Measurements from ENCODE around the gene TMEM270.
"Not testable (repeated sequence)": the region's sequence is repeated elsewhere in the genome, so short reads cannot be mapped to it uniquely, and the experiment has no call there.

TMEM270 gene

GRCh38 chr7:73831834-73832651 is 28.9 kb upstream of the TMEM270 start:
- no peak for DNase-seq (ENCODE audit: low read depth)
- TF ChIP-seq, protein P1, sequence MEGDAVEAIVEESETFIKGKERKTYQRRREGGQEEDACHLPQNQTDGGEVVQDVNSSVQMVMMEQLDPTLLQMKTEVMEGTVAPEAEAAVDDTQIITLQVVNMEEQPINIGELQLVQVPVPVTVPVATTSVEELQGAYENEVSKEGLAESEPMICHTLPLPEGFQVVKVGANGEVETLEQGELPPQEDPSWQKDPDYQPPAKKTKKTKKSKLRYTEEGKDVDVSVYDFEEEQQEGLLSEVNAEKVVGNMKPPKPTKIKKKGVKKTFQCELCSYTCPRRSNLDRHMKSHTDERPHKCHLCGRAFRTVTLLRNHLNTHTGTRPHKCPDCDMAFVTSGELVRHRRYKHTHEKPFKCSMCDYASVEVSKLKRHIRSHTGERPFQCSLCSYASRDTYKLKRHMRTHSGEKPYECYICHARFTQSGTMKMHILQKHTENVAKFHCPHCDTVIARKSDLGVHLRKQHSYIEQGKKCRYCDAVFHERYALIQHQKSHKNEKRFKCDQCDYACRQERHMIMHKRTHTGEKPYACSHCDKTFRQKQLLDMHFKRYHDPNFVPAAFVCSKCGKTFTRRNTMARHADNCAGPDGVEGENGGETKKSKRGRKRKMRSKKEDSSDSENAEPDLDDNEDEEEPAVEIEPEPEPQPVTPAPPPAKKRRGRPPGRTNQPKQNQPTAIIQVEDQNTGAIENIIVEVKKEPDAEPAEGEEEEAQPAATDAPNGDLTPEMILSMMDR (IDR thresholded peaks at IDR 0.05; ENCODE audit: low read depth, low read length) = no peak
- TF ChIP-seq POLR2A (IDR thresholded peaks at IDR 0.05; ENCODE audit: extremely low read depth, insufficient read length) (no peak), MYC (IDR thresholded peaks at IDR 0.05; ENCODE audit: low read depth, low read length) (no peak)
- TF ChIP-seq, protein P2, sequence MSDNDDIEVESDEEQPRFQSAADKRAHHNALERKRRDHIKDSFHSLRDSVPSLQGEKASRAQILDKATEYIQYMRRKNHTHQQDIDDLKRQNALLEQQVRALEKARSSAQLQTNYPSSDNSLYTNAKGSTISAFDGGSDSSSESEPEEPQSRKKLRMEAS (IDR thresholded peaks at IDR 0.05; ENCODE audit: low read depth, low read length) = no peak
- no peak overlapping the region for H3K4me3 ChIP-seq (ENCODE audit: low read depth, low read length)

DNA sequence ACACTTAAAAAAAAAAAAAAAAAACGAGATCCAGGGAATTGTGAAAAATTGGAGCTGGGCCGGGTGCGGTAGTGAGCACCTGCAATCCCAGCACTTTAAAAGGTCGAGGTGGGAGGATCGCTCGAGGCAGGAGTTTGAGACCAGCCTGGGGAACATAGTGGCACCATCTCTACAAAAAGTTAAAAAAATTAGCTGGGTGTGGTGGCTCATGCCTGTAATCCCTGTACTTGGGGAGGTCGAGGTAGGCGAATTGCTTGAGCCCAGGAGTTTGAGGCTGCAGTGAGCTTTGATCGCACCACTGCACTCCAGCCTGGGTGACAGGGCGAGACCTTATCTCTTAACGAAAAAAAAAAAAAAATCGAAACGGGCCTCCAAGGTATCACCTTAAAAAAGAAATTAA is 28.2 kb upstream of the TMEM270 start:
- no peak for TF ChIP-seq POLR2A (IDR thresholded peaks at IDR 0.05; ENCODE audit: extremely low read depth, insufficient read length)
- TF ChIP-seq MYC (IDR thresholded peaks at IDR 0.05; ENCODE audit: low read depth, low read length) = no peak
- TF ChIP-seq, protein P2 (IDR thresholded peaks at IDR 0.05; ENCODE audit: low read depth, low read length) = no peak
- TF ChIP-seq, protein P1 (IDR thresholded peaks at IDR 0.05; ENCODE audit: low read depth, low read length) = no peak
- no peak for DNase-seq (ENCODE audit: low read depth)
- no peak overlapping the region for H3K4me3 ChIP-seq (ENCODE audit: low read depth, low read length)

DNA sequence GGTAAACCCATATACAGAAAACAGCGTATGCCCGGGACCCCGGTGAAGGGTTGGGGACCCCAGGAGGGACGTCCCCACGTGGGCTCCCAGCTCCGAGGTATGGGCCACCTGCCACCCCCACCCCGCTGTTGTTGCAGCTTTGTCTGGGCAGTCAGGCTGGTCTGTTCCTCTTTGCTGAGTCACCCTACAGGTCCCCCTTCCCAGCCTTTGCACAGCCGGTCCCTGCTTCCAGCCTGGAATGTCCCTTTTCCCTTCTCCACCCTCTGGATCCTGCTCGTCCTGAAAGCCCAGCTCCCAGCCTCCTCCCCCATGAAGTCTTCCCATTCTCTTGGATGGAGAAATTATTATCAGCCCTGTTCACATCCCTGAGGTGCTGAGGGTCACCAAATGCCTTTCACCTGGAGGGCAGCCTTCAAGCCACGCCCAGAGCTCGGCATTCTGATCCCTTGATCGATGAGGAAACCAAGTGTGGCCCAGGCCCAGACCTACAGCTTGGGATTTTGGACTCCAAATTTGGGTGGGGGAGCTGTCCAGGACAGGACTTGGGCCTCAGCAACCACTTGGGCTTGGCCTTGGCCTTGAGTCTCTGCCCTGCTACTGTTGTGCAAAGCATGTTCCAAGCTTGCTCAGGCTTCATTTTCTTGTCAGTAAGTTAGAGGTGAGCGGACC is 27.6 kb upstream of the TMEM270 start:
- H3K4me3 ChIP-seq (ENCODE audit: low read depth, low read length) = no peak overlapping the region
- TF ChIP-seq MYC (IDR thresholded peaks at IDR 0.05; ENCODE audit: low read depth, low read length) (no peak), POLR2A (IDR thresholded peaks at IDR 0.05; ENCODE audit: extremely low read depth, insufficient read length) (no peak)
- TF ChIP-seq, protein P2 (IDR thresholded peaks at IDR 0.05; ENCODE audit: low read depth, low read length) = no peak
- TF ChIP-seq, protein P1 (IDR thresholded peaks at IDR 0.05; ENCODE audit: low read depth, low read length) = no peak
- DNase-seq (ENCODE audit: low read depth) = no peak

DNA sequence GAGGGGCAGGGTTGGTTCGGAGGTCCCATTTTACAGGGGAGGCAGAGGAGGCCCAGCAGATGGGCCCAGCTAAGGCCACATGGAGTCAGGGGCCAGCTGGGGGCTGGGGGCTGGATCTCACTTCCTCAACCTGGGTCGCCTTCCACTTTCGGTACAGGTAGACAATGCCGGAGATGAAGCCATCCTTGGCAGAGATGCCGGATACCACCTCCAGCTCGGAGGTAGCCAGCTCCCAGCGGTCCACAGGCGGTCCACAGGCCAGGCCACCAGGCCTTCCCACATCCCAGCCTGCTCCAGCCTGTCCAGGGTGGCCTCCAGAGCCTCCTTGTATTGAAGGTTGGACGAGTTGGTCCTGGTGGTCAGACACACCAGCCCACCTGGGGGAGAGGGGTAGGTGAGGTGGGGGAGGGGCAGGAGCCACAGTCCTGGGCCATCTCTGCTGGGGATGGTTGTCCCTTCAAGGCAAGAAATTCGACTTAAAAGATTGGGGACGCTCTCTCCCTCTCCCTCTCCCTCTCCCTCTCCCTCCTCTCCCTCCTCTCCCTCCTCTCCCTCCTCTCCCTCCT is 26.2 kb upstream of the TMEM270 start:
- H3K4me3 ChIP-seq (ENCODE audit: low read depth, low read length) = no peak overlapping the region
- TF ChIP-seq, protein P1 (IDR thresholded peaks at IDR 0.05; ENCODE audit: low read depth, low read length) = no peak
- TF ChIP-seq POLR2A (IDR thresholded peaks at IDR 0.05; ENCODE audit: extremely low read depth, insufficient read length) (no peak), MYC (IDR thresholded peaks at IDR 0.05; ENCODE audit: low read depth, low read length) (no peak)
- TF ChIP-seq, protein P2 (IDR thresholded peaks at IDR 0.05; ENCODE audit: low read depth, low read length) = no peak
- DNase-seq (ENCODE audit: low read depth) = no peak

GRCh38 chr7:73837167-73837566 is 23.8 kb upstream of the TMEM270 start:
- not testable (repeated sequence) for DNase-seq (ENCODE audit: low read depth); H3K4me3 ChIP-seq (ENCODE audit: low read depth, low read length)

DNA sequence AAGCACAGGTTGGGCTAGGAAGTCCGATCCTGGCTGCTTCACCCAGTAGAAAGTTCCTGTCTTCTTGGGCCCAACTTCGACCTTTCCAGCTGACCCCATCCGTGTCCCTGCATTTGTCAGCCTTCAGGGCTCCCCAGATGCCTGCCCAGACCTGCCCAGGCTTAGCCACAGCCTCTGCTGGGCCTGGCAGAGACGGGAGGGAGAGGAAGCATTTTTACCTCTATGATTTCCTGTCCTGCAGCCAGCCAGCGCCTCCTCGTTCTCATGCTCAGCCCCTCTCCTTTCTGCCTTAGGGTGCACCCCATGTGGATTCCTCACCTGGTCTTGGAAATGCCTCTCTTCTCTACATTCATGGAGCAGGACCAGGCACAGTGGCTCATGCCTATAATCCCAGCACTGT is 22.3 kb upstream of the TMEM270 start:
- H3K4me3 ChIP-seq (ENCODE audit: low read depth, low read length) = no peak overlapping the region
- TF ChIP-seq, protein P2 (IDR thresholded peaks at IDR 0.05; ENCODE audit: low read depth, low read length) = no peak
- TF ChIP-seq POLR2A (IDR thresholded peaks at IDR 0.05; ENCODE audit: extremely low read depth, insufficient read length) (no peak), MYC (IDR thresholded peaks at IDR 0.05; ENCODE audit: low read depth, low read length) (no peak)
- TF ChIP-seq, protein P1 (IDR thresholded peaks at IDR 0.05; ENCODE audit: low read depth, low read length) = no peak
- no peak for DNase-seq (ENCODE audit: low read depth)
